Pancreas (tissue), 10 donors: ENCODE results near the gene DUSP16. TPM values are rescaled to one million over a fixed set of nuclear protein-coding genes. Genes with fewer than 3 reads are reported as not detected.

Experiments used
- ATAC-seq, 4 donors: fragments of 200-7000 bp; cut with Tn5 transposase; one replicate each; pipeline versions ENCODE4 v1.8.0 to v1.9.1; 2020; ENCODE audit warnings: mild to moderate bottlenecking in 4 of 4, moderate library complexity in 4 of 4
- DNase-seq, 6 donors: peaks; one replicate each; pipeline ENCODE4 v3.0.0-alpha.2; 2020
- FAIRE-seq: peaks from 2 replicates; lab custom pipeline; 2012; peaks lifted over from hg19 to GRCh38; lab: Jason Lieb, UNC
- H3K27ac ChIP-seq, 4 donors: fragments of 200-600 bp; sonication (generic); 1 replicate in 3 of 4; 2 replicates in 1 of 4; pipeline versions ENCODE4 v1.5.0 to v1.8.0; 2020
- H3K27me3 ChIP-seq, 4 donors: fragments of 200-600 bp; one replicate each; pipeline ENCODE4 v1.8.0; 2021
- H3K36me3 ChIP-seq, 3 donors: fragments of 200-600 bp; sonication (generic) in 1 of 3; one replicate each; pipeline versions ENCODE4 v1.5.0 to v1.8.0; 2020 to 2021
- H3K4me1 ChIP-seq, 3 donors: fragments of 200-600 bp; one replicate each; pipeline ENCODE4 v1.8.0; 2021
- H3K4me3 ChIP-seq, 4 donors: fragments of 200-600 bp; sonication (generic) in 2 of 4; one replicate each; pipeline versions ENCODE4 v1.5.0 to v1.8.0; 2020 to 2021
- H3K9me3 ChIP-seq, 4 donors: fragments of 200-600 bp; one replicate each; pipeline ENCODE4 v1.8.0; 2021
- whole genome bisulfite sequencing, 2 donors: extraction: QIAGEN DNeasy Blood & Tissue Kit; methylation state at CpG; one replicate each; pipeline ENCODE4 v1.1.7; 2013; 5-methylcytosine and 5-hydroxymethylcytosine counted together
- intact Hi-C, 3 donors: fragments of 100-400 bp; cut with DNase I; formaldehyde crosslinking; loops; one replicate each; pipeline versions ENCODE4 v1.11.1 to v1.14.2; 2022
- polyA plus RNA-seq, 2 donors: library from polyadenylated mRNA; stranded (reverse); fragments of 200-250 nt; gene quantifications; one replicate each; pipeline ENCODE4 v1.2.3, GENCODE V29; 2013
- total RNA-seq, 6 donors: library from RNA; stranded (reverse); fragmentation: NEBNext Ultra II Directional in 4 of 6; extraction: Animal tissue kit (Norgen Biotek cat#: 25700) in 4 of 6; gene quantifications; one replicate each; pipeline versions ENCODE4 v1.2.1 to v1.2.4, GENCODE V29; 2021 to 2023
- TF ChIP-seq, protein P1 (sequence below), 4 donors: fragments of 200-600 bp; sonication (generic) in 3 of 4; IDR thresholded peaks; one replicate each; pipeline versions ENCODE4 v1.5.0 to v1.8.0; 2021; ENCODE audit warnings: antibody characterized with exemption in 4 of 4
- donor health status: healthy with polysubstance abuse.
- donor health status: DM: no; HTN: no; CAD: no; lungs with moderate emphysema.
- donor health status: DM: no; HTN: no; CAD: no.
- donor health status: control.
- donor health status: control.
- donor health status: Bipolar disorder and iron deficiency.
- donor health status: DM: yes; HTN: yes; CAD: no.
- donor health status: DM: no; HTN: no; CAD: no.
- donor health status: DM: no; HTN: no; CAD: no.
- donor health status: DM: yes; HTN: yes; CAD: no.

DUSP16 gene
- total and polyA plus RNA-seq, 8 donors = 5.8 to 38.7 (median 26.5) TPM

DNA sequence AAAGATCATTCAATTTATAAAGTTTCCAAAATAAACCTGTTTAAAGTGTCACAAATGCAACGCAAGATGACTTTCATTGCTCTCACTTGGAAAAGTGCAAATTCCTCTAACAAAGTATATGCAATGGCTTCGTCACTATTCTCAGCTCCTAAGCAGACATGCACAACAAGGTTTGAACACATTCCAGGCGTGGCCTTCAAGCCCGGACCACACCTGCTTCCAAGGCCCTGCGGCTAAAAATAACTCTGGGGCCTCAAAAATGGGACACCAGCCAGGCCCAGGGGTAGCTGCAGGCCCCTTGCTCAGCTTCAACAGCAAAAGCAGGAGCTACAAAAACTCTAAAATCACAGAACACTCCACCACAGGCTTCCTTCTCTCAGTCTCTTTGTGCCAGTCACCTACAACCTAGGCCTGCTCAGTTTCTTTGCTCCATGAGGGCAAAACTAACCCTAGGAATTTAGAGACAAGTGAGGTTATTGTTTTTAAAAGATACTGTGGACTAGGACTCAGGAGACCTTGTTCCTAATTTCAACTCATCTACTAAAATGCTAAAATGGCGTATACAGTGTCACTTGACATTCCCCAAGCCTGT lies 29.3 kb downstream of the DUSP16 start:
- TF ChIP-seq, protein P1, sequence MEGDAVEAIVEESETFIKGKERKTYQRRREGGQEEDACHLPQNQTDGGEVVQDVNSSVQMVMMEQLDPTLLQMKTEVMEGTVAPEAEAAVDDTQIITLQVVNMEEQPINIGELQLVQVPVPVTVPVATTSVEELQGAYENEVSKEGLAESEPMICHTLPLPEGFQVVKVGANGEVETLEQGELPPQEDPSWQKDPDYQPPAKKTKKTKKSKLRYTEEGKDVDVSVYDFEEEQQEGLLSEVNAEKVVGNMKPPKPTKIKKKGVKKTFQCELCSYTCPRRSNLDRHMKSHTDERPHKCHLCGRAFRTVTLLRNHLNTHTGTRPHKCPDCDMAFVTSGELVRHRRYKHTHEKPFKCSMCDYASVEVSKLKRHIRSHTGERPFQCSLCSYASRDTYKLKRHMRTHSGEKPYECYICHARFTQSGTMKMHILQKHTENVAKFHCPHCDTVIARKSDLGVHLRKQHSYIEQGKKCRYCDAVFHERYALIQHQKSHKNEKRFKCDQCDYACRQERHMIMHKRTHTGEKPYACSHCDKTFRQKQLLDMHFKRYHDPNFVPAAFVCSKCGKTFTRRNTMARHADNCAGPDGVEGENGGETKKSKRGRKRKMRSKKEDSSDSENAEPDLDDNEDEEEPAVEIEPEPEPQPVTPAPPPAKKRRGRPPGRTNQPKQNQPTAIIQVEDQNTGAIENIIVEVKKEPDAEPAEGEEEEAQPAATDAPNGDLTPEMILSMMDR (IDR thresholded peaks at IDR 0.05) = no peak
- peak; percentile 69 to 89 (median 77) for DNase-seq
- peak; percentile 74 to 90 (median 88) for ATAC-seq
- Histone ChIP-seq H3K27me3 (no peaks in the 10 kb centered on the region), H3K36me3 (no peaks in the 10 kb centered on the region), H3K4me1 (peaks cover 39 to 43% (median 41%) of the 10 kb centered on the region in 3 donors), H3K27ac (peak overlapping the region in 3 of 4 donors; percentile 61 to 87 (median 75)), H3K4me3 (no peak overlapping the region), H3K9me3 (no peaks in the 10 kb centered on the region)
- intact Hi-C loops = no loop called here
- no peak for FAIRE-seq
- 16 to 17% methylated on average over 6 of the region's 6 CpGs for WGBS, 2 donors

DNA sequence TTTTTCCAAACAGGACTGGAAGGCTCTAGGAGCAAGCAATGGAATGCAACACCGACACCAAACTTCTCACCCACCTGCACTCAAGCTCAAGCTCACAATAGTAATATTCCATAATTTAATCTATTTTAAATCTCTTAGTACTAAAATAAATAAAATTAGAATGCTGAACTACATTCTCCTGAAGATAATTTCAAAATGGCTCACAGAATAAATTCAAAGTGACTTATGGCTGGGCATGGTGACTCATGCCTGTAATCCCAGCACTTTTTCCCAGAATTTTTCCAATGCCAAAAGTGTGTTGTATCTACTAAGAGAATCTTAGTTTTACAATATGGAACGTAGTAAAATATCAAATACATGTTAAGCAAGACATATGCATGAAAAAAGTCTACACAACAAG lies 31.5 kb downstream of the DUSP16 start:
- H3K36me3 ChIP-seq = no peaks in the 10 kb centered on the region
- no peak for DNase-seq
- intact Hi-C loops = no loop called here
- TF ChIP-seq, protein P1 (IDR thresholded peaks at IDR 0.05) = no peak
- peaks cover 58 to 64% (median 60%) of the 10 kb centered on the region in 3 donors for H3K4me1 ChIP-seq
- no peak for ATAC-seq
- WGBS, 2 donors = 75 to 84% methylated on average over 2 of the region's 2 CpGs
- FAIRE-seq = no peak
- H3K27me3 ChIP-seq = no peaks in the 10 kb centered on the region
- H3K9me3 ChIP-seq = no peaks in the 10 kb centered on the region
- H3K27ac ChIP-seq = peak overlapping the region in 1 of 4 donors; percentile 3
- H3K4me3 ChIP-seq = no peak overlapping the region

DNA sequence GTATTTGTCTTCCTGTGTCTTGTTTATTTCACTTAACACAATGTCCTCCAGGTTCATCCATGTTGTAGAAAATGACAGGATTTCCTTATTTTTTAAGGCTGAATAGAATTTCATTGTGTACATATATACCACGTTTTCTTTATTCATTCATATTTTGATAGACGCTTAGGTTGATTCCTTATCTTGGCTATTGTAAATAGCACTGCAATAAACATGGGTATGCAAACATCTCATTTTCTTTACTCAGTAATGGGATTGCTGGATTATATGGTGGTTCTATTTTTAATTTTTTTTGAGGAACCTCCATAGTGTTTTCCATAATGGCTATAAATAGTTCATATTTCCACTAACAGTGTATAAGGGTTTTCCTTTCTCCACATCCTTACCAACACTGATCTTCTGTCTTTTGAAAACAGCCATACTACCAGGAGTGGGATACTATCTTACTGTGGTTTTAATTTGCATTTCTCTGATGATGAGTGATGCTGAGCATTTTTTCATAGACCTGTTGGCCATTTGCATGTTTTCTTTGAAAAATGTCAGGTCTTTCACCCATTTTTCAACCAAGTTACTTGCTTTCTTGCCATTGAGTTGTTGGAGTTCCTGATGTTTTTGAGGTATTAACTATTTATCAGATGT lies 32.8 kb downstream of the DUSP16 start:
- ATAC-seq (no peak), FAIRE-seq (no peak)

DNA sequence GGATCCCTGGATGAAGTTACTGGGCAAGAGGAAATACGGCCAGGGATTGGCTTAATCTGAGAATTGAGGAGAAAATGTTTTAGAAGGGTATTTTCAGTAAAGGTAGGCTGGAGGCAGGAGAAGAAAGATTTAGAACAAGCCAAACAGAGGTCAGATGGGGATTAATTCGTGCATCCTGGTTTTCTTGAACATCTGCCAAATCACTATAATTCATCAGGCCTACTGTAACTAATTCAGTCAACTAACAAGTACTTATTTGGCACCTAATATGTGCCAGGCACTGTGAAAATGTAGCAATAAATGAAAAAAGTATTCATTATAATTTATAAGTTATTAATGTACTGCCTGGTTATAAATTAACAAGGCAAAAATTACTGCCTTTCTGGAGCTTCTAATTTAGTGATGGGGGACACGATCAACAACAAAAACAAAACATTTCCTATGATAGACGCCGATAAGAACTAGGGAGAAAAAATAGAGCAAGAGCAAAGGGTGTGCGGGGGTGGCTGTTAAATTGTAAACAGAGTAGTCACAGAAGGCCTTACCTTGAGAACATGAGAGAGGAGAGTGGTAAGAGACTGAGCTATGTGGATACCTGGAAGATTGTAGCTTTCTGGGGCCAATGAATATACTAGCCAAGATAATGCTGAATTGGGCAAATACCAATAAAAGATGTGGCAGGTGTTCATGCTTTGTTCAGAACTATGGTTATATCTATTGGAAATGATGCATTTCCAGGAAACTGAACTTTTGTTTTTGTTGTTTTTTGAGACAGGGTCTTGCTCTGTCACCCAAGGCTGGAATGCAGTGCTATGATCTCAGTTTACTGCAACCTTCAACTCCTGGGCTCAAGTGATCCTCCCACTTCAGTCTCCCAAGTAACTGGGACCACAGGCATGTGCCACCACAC lies 34.0 kb downstream of the DUSP16 start:
- ATAC-seq (peak in 3 of 4 donors; percentile 31 to 55 (median 52)), DNase-seq (no peak), FAIRE-seq (no peak)
- H3K36me3 ChIP-seq = no peaks in the 10 kb centered on the region
- WGBS, 2 donors = 19 to 20% methylated on average over 6 of the region's 6 CpGs
- TF ChIP-seq, protein P1 (IDR thresholded peaks at IDR 0.05) = no peak
- peaks cover 42 to 47% (median 43%) of the 10 kb centered on the region in 3 donors for H3K4me1 ChIP-seq
- no peaks in the 10 kb centered on the region for H3K9me3 ChIP-seq
- intact Hi-C loops = no loop called here
- H3K4me3 ChIP-seq = no peak overlapping the region
- no peaks in the 10 kb centered on the region for H3K27me3 ChIP-seq
- peak overlapping the region in 3 of 4 donors; percentile 9 to 77 (median 74) for H3K27ac ChIP-seq

More for the DNA sequence above, 32.8 kb downstream of the DUSP16 start:
- Histone ChIP-seq H3K36me3 (no peaks in the 10 kb centered on the region), H3K4me3 (no peak overlapping the region), H3K27me3 (no peaks in the 10 kb centered on the region), H3K9me3 (no peaks in the 10 kb centered on the region), H3K4me1 (peaks cover 54 to 59% (median 54%) of the 10 kb centered on the region in 3 donors), H3K27ac (no peak overlapping the region)
- WGBS, 2 donors = 39 to 40% methylated on average over 2 of the region's 2 CpGs
- intact Hi-C loops = no loop called here
- TF ChIP-seq, protein P1 (IDR thresholded peaks at IDR 0.05) = no peak
- DNase-seq = no peak
